Smooth muscle cell (in vitro differentiated cells): ENCODE data around the gene TMEM132D. TPM values are rescaled to one million over a fixed set of nuclear protein-coding genes. Genes with fewer than 3 reads are reported as not detected.

ENCODE experiments used
- DNase-seq: peaks from one replicate; lab custom pipeline; 2025; ENCODE audit not compliant: unreplicated experiment; lab: John Stamatoyannopoulos, UW
- H2AFZ ChIP-seq: fragments of 200-600 bp; sonication (generic); 2 replicates; pipeline ENCODE4 v1.6.0; 2016; ENCODE audit warnings: antibody characterized with exemption, low read depth, mild to moderate bottlenecking
- H3F3A ChIP-seq: fragments of 200-600 bp; sonication (generic); 2 replicates; pipeline ENCODE4 v1.6.0; 2017; ENCODE audit warnings: antibody characterized with exemption, low read depth
- H3K27ac ChIP-seq: fragments of 200-600 bp; sonication (generic); 2 replicates; pipeline ENCODE4 v1.5.1; 2016; ENCODE audit warnings: low read depth, mild to moderate bottlenecking
- H3K27me3 ChIP-seq: fragments of 200-600 bp; sonication (generic); 2 replicates; pipeline ENCODE4 v1.6.1; 2016; ENCODE audit warnings: low read depth, mild to moderate bottlenecking
- H3K36me3 ChIP-seq: fragments of 200-600 bp; sonication (generic); 2 replicates; pipeline ENCODE4 v1.5.1; 2016; ENCODE audit warnings: low read depth
- H3K4me1 ChIP-seq: fragments of 200-600 bp; sonication (generic); 2 replicates; pipeline ENCODE4 v1.5.1; 2016; ENCODE audit warnings: low read depth
- H3K4me2 ChIP-seq: fragments of 200-600 bp; sonication (generic); 2 replicates; pipeline ENCODE4 v1.6.0; 2016; ENCODE audit warnings: mild to moderate bottlenecking
- H3K4me3 ChIP-seq: fragments of 200-600 bp; sonication (generic); 2 replicates; pipeline ENCODE4 v1.5.1; 2016; ENCODE audit warnings: mild to moderate bottlenecking
- H3K79me2 ChIP-seq: fragments of 200-600 bp; sonication (generic); 2 replicates; pipeline ENCODE4 v1.6.0; 2016; ENCODE audit warnings: low read depth, mild to moderate bottlenecking
- H3K9ac ChIP-seq: fragments of 200-600 bp; sonication (generic); 2 replicates; pipeline ENCODE4 v1.6.0; 2016; ENCODE audit warnings: low read depth
- H3K9me3 ChIP-seq: fragments of 200-600 bp; sonication (generic); replicated peaks from 2 replicates; pipeline ENCODE4 v1.5.1; 2016; ENCODE audit warnings: low read depth
- H4K20me1 ChIP-seq: fragments of 200-600 bp; sonication (generic); 2 replicates; pipeline ENCODE4 v1.6.0; 2016; ENCODE audit warnings: low read depth
- CTCF ChIP-seq: fragments of 200-600 bp; sonication (generic); IDR thresholded peaks from 2 replicates; pipeline ENCODE4 v1.5.1; 2017; ENCODE audit warnings: borderline replicate concordance, mild to moderate bottlenecking, antibody characterized with exemption; ENCODE audit not compliant: insufficient read depth, poor library complexity, severe bottlenecking
- WGBS: methylation state at CpG from one replicate; pipeline ENCODE4 v1.1.7; 2016; ENCODE audit warnings: low lambda C conversion rate; 5-methylcytosine and 5-hydroxymethylcytosine counted together
- polyA plus RNA-seq: library from polyadenylated mRNA; unstranded; fragments of >200 nt; fragmentation: Nextera tagmentation; extraction: Ambion mirVana; gene quantifications from 2 replicates; pipeline ENCODE4 v1.2.1, GENCODE V29; 2016
- total RNA-seq: library from RNA; depleted of rRNA; stranded (reverse); fragments of >200 nt; gene quantifications from 2 replicates; pipeline ENCODE4 v1.2.3, GENCODE V29; 2014

The TMEM132D gene
- total and polyA plus RNA-seq, 2 experiments from 2014 or later = not detected

DNA sequence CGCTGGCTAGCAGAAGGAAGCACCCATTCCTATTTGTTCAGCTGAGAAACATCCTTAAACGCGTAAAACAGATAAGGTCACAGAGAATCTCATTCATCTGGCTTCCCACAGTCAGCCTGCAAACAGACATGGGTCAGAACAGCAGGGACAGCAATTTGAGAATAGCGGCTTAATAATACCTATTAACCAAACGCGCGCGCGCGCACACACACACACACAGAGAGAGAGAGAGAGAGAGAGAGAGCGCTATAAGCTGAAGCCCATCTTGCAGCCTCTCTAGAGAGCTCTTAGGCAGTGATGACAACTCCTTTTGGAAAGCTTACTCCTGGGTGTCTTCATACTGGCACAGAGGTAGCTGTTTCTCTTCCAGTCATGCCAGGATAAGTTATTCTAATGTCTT is 26.4 kb downstream of the TMEM132D start:
- Histone ChIP-seq H3K36me3 (no peaks in the 10 kb centered on the region), H2AFZ (no peak overlapping the region), H3K79me2 (no peaks in the 10 kb centered on the region), H3K9me3 (no peaks in the 10 kb centered on the region), H4K20me1 (no peaks in the 10 kb centered on the region), H3K27me3 (peaks cover 2% of the 10 kb centered on the region), H3K9ac (no peak overlapping the region), H3K27ac (no peak overlapping the region), H3K4me1 (peaks cover 14% of the 10 kb centered on the region), H3K4me2 (no peak overlapping the region), H3K4me3 (no peak overlapping the region), H3F3A (no peaks in the 10 kb centered on the region)
- no peak for DNase-seq
- no peak for TF ChIP-seq CTCF
- 89% methylated on average over 6 of the region's 11 CpGs for WGBS

DNA sequence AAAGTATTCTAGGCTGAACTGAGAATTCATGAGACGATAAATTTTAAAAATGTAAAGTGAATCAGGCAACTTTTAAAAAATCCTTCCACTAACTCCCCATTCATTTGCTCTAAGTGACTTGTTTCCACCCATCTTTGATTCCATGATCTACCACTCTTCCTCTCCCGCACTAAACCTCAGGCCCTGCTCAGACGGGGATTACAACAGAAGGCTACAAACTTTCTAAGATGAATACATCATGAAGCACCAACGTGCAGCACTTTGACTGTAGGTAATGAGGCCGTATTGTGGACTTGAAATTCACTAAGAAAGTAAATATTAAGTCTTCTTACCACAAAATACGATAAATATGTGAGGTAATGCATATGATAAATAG is 30.0 kb downstream of the TMEM132D start:
- Histone ChIP-seq H3K9me3 (no peaks in the 10 kb centered on the region), H3K36me3 (no peaks in the 10 kb centered on the region), H3K27me3 (peaks cover 3% of the 10 kb centered on the region), H3K79me2 (no peaks in the 10 kb centered on the region), H3K4me2 (no peak overlapping the region), H4K20me1 (no peaks in the 10 kb centered on the region), H2AFZ (no peak overlapping the region), H3K27ac (no peak overlapping the region), H3K4me3 (no peak overlapping the region), H3K4me1 (peaks cover 29% of the 10 kb centered on the region), H3K9ac (no peak overlapping the region), H3F3A (no peaks in the 10 kb centered on the region)
- no peak for DNase-seq
- TF ChIP-seq CTCF = no peak
- 80% methylated on average over 6 of the region's 6 CpGs for WGBS

- Histone ChIP-seq H3K79me2 (no peaks in the 10 kb centered on the region), H3K9ac (no peak overlapping the region), H3K4me2 (no peak overlapping the region), H4K20me1 (no peaks in the 10 kb centered on the region), H3K27me3 (peaks cover 3% of the 10 kb centered on the region), H3K9me3 (no peaks in the 10 kb centered on the region), H3K27ac (no peak overlapping the region), H3F3A (no peaks in the 10 kb centered on the region), H3K36me3 (no peaks in the 10 kb centered on the region), H3K4me1 (peaks cover 29% of the 10 kb centered on the region), H3K4me3 (no peak overlapping the region), H2AFZ (no peak overlapping the region)
- WGBS = 62% methylated on average over 13 of the region's 13 CpGs
- DNase-seq = no peak
- no peak for TF ChIP-seq CTCF
These were observed 30.6 kb downstream of the TMEM132D start for GRCh38 chr12:129873111-129873832.
